MV-4-11 (cell line): Measurements from ENCODE around the gene KYNU.
A peak's percentile ranks its signal among the peaks of the same experiment; 100 is the strongest.
"Not testable (repeated sequence)": the region's sequence is repeated elsewhere in the genome, so short reads cannot be mapped to it uniquely, and the experiment has no call there.

Experiments
- DNase-seq: peaks from one replicate; lab custom pipeline; 2025; lab: John Stamatoyannopoulos, UW

KYNU gene

GRCh38 chr2:142915502-142915901 is 38.0 kb downstream of the KYNU start:
- no peak for DNase-seq

- no peak for DNase-seq
These were observed 41.2 kb downstream of the KYNU start for GRCh38 chr2:142918624-142919023.

- DNase-seq: no peak
These were observed 43.1 kb downstream of the KYNU start for GRCh38 chr2:142920571-142920970.

- DNase-seq: no peak
These were observed 49.0 kb downstream of the KYNU start for GRCh38 chr2:142926445-142926844.

GRCh38 chr2:142930835-142931398 is 53.5 kb downstream of the KYNU start:
- DNase-seq: no peak

GRCh38 chr2:142933916-142934315 is 56.5 kb downstream of the KYNU start:
- no peak for DNase-seq

- no peak for DNase-seq
These were observed 58.2 kb downstream of the KYNU start for GRCh38 chr2:142935563-142936089.

GRCh38 chr2:142936629-142937028 is 59.2 kb downstream of the KYNU start:
- no peak for DNase-seq

- DNase-seq: no peak
These were observed 59.9 kb downstream of the KYNU start for GRCh38 chr2:142937347-142937746.

- peak; percentile 1 for DNase-seq
These were observed 60.8 kb downstream of the KYNU start for GRCh38 chr2:142938240-142938639.

- DNase-seq: no peak
These were observed 63.3 kb downstream of the KYNU start for GRCh38 chr2:142940606-142941223.

- DNase-seq: no peak
These were observed 65.2 kb downstream of the KYNU start for GRCh38 chr2:142942690-142943089.

- no peak for DNase-seq
These were observed 66.8 kb downstream of the KYNU start for GRCh38 chr2:142944264-142944663.

- DNase-seq: no peak
These were observed 67.3 kb downstream of the KYNU start for GRCh38 chr2:142944721-142945120.

- no peak for DNase-seq
These were observed 69.5 kb downstream of the KYNU start for GRCh38 chr2:142946941-142947340.

- not testable (repeated sequence) for DNase-seq
These were observed 71.3 kb downstream of the KYNU start for GRCh38 chr2:142948723-142949122.

GRCh38 chr2:142950323-142950722 is 72.9 kb downstream of the KYNU start:
- not testable (repeated sequence) for DNase-seq

GRCh38 chr2:142951190-142952007 is 73.9 kb downstream of the KYNU start:
- DNase-seq: no peak

- DNase-seq: no peak
These were observed 74.6 kb downstream of the KYNU start for GRCh38 chr2:142952018-142952417.

GRCh38 chr2:142952793-142953494 is 75.5 kb downstream of the KYNU start:
- DNase-seq: no peak

GRCh38 chr2:142954493-142954892 is 77.0 kb downstream of the KYNU start:
- no peak for DNase-seq

- no peak for DNase-seq
These were observed 79.7 kb downstream of the KYNU start for GRCh38 chr2:142957144-142957543.
